ENCODE data around the gene PLCB1. TPM values are rescaled to one million over a fixed set of nuclear protein-coding genes. Genes with fewer than 3 reads are reported as not detected.

PLCB1 gene
- total and polyA plus RNA-seq, 2 donors (not counting 1 experiment from before 2014, with no cell fraction given): 13.4 to 23.3 TPM

DNA sequence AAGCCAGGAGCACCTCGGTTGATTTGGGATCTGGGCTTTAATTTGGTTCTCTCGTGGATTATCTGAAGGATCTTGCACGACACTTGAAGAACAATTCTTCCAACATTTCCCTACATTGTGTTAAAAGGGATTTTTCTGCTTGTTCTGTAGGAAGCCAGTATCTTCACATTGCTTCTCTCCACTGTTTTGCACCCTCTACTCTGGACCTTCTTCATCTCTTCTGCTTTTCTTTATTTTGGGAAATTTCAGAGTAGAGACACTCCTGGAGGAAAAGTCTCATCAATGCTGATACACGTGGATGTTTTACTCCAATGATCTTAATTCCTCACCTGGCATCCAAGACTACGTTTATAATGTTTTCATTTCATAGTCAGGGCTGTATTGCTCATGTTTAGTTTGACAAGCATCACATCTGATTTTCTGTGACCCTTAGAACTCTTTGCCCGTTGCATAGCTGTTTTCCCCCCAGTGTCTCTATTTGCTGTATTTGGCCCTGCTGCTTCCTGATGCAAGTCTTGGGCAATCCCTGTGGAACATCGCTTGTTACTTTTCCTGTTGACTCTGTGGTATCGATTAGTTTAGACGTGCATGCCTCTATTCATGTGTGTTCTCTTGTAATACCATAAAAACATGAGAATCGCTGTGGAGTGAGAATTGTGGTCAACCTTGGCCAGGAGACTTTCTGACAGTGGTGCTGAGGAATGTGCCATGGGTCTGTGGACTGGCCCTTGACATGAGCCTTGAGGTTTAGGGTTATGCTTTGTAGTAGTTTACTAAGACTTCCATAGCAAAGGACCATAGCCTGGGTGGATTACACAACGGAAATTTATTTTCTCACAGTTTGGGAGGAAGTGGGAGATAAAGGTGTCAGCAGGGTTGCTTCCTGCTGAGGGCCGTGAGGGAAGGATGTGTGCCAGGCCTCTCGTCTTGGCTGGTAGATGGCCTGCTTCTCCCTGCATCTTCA, 12.5 kb downstream of the PLCB1 start:
- Histone ChIP-seq H3K79me2 (ENCODE audit: control insufficient read depth, insufficient read depth, low read length) (no peaks in the 10 kb centered on the region), H3K9ac (ENCODE audit: insufficient read depth, low read length) (no peak overlapping the region), H3K27ac (ENCODE audit: insufficient read depth, low read length) (peak overlapping the region; percentile 32), H3K9me3 (ENCODE audit: control insufficient read depth, insufficient read depth, low read depth, low read length) (no peaks in the 10 kb centered on the region), H3K4me1 (ENCODE audit: control insufficient read depth, extremely low read depth, insufficient read depth, low read length) (peaks cover 13% of the 10 kb centered on the region), H2AFZ (ENCODE audit: low read length) (no peak overlapping the region), H3K4me2 (ENCODE audit: extremely low read depth, insufficient read depth, low read length) (peak overlapping the region; percentile 54), H3K4me3 (replicated peaks in 1 of 4; ENCODE audit: control extremely low read depth in 1 of 4, insufficient read depth in 1 of 4, low read depth in 3 of 4, low read length in 4 of 4) (no peak overlapping the region), H3K27me3 (ENCODE audit: control insufficient read depth, insufficient read depth, low read length) (no peaks in the 10 kb centered on the region), H3K36me3 (ENCODE audit: control insufficient read depth, insufficient read depth, low read length) (no peaks in the 10 kb centered on the region), H4K20me1 (ENCODE audit: control insufficient read depth, extremely low read depth, insufficient read depth, low read length) (no peaks in the 10 kb centered on the region)
- TF ChIP-seq, protein P1, sequence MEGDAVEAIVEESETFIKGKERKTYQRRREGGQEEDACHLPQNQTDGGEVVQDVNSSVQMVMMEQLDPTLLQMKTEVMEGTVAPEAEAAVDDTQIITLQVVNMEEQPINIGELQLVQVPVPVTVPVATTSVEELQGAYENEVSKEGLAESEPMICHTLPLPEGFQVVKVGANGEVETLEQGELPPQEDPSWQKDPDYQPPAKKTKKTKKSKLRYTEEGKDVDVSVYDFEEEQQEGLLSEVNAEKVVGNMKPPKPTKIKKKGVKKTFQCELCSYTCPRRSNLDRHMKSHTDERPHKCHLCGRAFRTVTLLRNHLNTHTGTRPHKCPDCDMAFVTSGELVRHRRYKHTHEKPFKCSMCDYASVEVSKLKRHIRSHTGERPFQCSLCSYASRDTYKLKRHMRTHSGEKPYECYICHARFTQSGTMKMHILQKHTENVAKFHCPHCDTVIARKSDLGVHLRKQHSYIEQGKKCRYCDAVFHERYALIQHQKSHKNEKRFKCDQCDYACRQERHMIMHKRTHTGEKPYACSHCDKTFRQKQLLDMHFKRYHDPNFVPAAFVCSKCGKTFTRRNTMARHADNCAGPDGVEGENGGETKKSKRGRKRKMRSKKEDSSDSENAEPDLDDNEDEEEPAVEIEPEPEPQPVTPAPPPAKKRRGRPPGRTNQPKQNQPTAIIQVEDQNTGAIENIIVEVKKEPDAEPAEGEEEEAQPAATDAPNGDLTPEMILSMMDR (conservative IDR thresholded peaks at IDR 0.05 in 1 of 2, IDR thresholded peaks at IDR 0.05 in 1 of 2; ENCODE audit: low read depth in 1 of 2, low read length in 2 of 2): no peak
- no peak for TF ChIP-seq EZH2 (IDR thresholded peaks at IDR 0.05; ENCODE audit: low read length, missing control alignments)
- peak; percentile 90 to 93 for DNase-seq (ENCODE audit: low read depth in 2 of 2)

DNA sequence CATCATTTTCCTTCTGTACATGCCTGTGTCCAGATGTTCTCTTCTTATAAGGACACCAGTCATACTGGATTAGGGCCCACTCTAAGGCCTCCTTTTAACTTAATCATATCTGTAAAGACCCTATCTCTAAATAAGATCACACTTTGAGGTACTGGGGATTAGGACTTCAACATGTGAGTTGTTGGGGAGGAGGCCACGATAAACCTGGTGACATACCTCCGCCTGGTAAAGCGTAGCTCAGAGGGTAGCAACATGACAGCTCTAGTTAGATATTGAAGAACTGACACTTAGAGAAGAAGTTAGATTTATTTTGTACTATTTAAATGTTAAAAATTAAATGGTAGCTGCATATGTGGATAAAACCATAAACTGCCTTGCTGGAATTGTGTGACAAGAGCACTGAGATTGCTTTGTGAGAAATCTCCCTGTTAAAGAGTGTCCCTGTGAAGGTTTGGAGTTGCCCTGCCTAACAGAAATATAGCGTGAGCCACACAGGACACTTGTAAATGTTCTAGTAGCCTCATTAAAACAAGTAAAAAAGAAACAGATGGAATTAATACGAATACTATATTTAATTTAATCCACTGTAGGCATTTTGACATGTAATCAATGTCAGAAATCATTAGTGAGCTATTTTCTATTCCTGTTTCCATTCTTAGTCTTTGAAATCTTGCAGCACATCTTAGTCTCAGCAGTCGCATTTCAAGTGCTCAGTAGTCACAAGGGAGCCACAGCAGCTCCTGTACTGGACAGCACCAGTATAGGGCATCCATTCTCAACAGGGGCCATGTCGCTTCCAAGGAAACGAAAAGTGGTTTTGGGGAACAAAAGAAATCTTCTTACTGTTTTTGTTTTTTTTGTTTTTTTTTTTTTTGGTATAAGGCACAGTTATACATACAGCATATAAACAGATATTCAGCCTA, 13.4 kb downstream of the PLCB1 start:
- H3K9ac ChIP-seq (ENCODE audit: insufficient read depth, low read length): no peak overlapping the region
- no peak for DNase-seq (ENCODE audit: low read depth in 2 of 2)
- H3K4me2 ChIP-seq (ENCODE audit: extremely low read depth, insufficient read depth, low read length): peak overlapping the region; percentile 54
- H3K36me3 ChIP-seq (ENCODE audit: control insufficient read depth, insufficient read depth, low read length): no peaks in the 10 kb centered on the region
- no peaks in the 10 kb centered on the region for H3K79me2 ChIP-seq (ENCODE audit: control insufficient read depth, insufficient read depth, low read length)
- peaks cover 13% of the 10 kb centered on the region for H3K4me1 ChIP-seq (ENCODE audit: control insufficient read depth, extremely low read depth, insufficient read depth, low read length)
- no peaks in the 10 kb centered on the region for H4K20me1 ChIP-seq (ENCODE audit: control insufficient read depth, extremely low read depth, insufficient read depth, low read length)
- no peak overlapping the region for H2AFZ ChIP-seq (ENCODE audit: low read length)
- no peaks in the 10 kb centered on the region for H3K27me3 ChIP-seq (ENCODE audit: control insufficient read depth, insufficient read depth, low read length)
- H3K4me3 ChIP-seq (replicated peaks in 1 of 4; ENCODE audit: control extremely low read depth in 1 of 4, insufficient read depth in 1 of 4, low read depth in 3 of 4, low read length in 4 of 4): no peak overlapping the region
- no peak overlapping the region for H3K27ac ChIP-seq (ENCODE audit: insufficient read depth, low read length)
- H3K9me3 ChIP-seq (ENCODE audit: control insufficient read depth, insufficient read depth, low read depth, low read length): no peaks in the 10 kb centered on the region
- TF ChIP-seq, protein P1 (conservative IDR thresholded peaks at IDR 0.05 in 1 of 2, IDR thresholded peaks at IDR 0.05 in 1 of 2; ENCODE audit: low read depth in 1 of 2, low read length in 2 of 2): no peak
- TF ChIP-seq EZH2 (IDR thresholded peaks at IDR 0.05; ENCODE audit: low read length, missing control alignments): no peak

DNA sequence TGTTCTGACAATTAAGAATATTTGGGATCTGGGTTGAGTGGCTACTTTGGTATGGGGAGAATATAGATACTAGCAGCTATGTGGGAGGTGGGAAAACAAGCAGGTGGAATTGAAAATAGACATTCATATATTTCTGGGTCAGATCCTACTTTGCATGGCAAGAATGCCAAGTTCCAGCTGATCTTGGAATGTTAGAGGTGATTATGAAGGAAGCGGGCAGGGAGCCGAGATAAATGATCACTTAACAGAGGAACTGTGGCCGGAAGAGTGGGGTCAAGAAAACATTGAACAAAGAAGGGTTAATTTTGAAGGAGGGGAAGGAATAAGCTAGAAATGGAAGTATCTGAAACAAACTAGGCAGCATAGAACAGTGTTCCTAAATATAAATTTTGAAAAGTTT, 15.4 kb downstream of the PLCB1 start:
- Histone ChIP-seq H3K27ac (ENCODE audit: insufficient read depth, low read length) (no peak overlapping the region), H2AFZ (ENCODE audit: low read length) (no peak overlapping the region), H3K79me2 (ENCODE audit: control insufficient read depth, insufficient read depth, low read length) (no peaks in the 10 kb centered on the region), H3K4me1 (ENCODE audit: control insufficient read depth, extremely low read depth, insufficient read depth, low read length) (peaks cover 22% of the 10 kb centered on the region), H3K27me3 (ENCODE audit: control insufficient read depth, insufficient read depth, low read length) (no peaks in the 10 kb centered on the region), H3K9ac (ENCODE audit: insufficient read depth, low read length) (no peak overlapping the region), H3K4me2 (ENCODE audit: extremely low read depth, insufficient read depth, low read length) (no peak overlapping the region), H3K9me3 (ENCODE audit: control insufficient read depth, insufficient read depth, low read depth, low read length) (no peaks in the 10 kb centered on the region), H4K20me1 (ENCODE audit: control insufficient read depth, extremely low read depth, insufficient read depth, low read length) (no peaks in the 10 kb centered on the region), H3K4me3 (replicated peaks in 1 of 4; ENCODE audit: control extremely low read depth in 1 of 4, insufficient read depth in 1 of 4, low read depth in 3 of 4, low read length in 4 of 4) (no peak overlapping the region), H3K36me3 (ENCODE audit: control insufficient read depth, insufficient read depth, low read length) (no peaks in the 10 kb centered on the region)
- no peak for DNase-seq (ENCODE audit: low read depth in 2 of 2)
- TF ChIP-seq EZH2 (IDR thresholded peaks at IDR 0.05; ENCODE audit: low read length, missing control alignments): no peak
- TF ChIP-seq, protein P1 (conservative IDR thresholded peaks at IDR 0.05 in 1 of 2, IDR thresholded peaks at IDR 0.05 in 1 of 2; ENCODE audit: low read depth in 1 of 2, low read length in 2 of 2): no peak
